Endothelial cell (in vitro differentiated cells): ENCODE measurements around the gene CYB5D1. TPM values are rescaled to one million over a fixed set of nuclear protein-coding genes. Genes with fewer than 3 reads are reported as not detected.

Experiments used
- DNase-seq: peaks from one replicate; pipeline ENCODE4 v3.0.0; 2021; ENCODE audit warnings: low spot score
- H3K27ac Mint-ChIP-seq: one replicate; pipeline ENCODE4 v1.8.0; 2021; ENCODE audit warnings: mixed read lengths, inconsistent platforms; ENCODE audit not compliant: unreplicated experiment
- H3K27me3 Mint-ChIP-seq: one replicate; pipeline ENCODE4 v1.8.0; 2021; ENCODE audit warnings: mild to moderate bottlenecking, moderate library complexity, mixed read lengths, inconsistent platforms; ENCODE audit not compliant: unreplicated experiment
- H3K36me3 Mint-ChIP-seq: one replicate; pipeline ENCODE4 v1.8.0; 2021; ENCODE audit warnings: mild to moderate bottlenecking, low read depth, mixed read lengths, inconsistent platforms; ENCODE audit not compliant: unreplicated experiment
- H3K4me1 Mint-ChIP-seq: one replicate; pipeline ENCODE4 v1.8.0; 2021; ENCODE audit warnings: mild to moderate bottlenecking, mixed read lengths, inconsistent platforms; ENCODE audit not compliant: unreplicated experiment
- H3K4me3 Mint-ChIP-seq: one replicate; pipeline ENCODE4 v1.8.0; 2021; ENCODE audit warnings: mild to moderate bottlenecking, mixed read lengths, inconsistent platforms; ENCODE audit not compliant: unreplicated experiment
- H3K9me3 Mint-ChIP-seq: one replicate; pipeline ENCODE4 v1.8.0; 2021; ENCODE audit warnings: mixed read lengths, inconsistent platforms; ENCODE audit not compliant: unreplicated experiment
- CTCF ChIP-seq: fragments of 200-600 bp; sonication (generic); IDR thresholded peaks from one replicate; pipeline ENCODE4 v1.5.0; 2021; ENCODE audit warnings: antibody characterized with exemption; ENCODE audit not compliant: unreplicated experiment
- total RNA-seq: library from RNA; stranded (reverse); fragmentation: NEBNext Ultra II Directional; extraction: Animal tissue kit (Norgen Biotek cat#: 25700); gene quantifications from one replicate; pipeline ENCODE4 v1.2.1, GENCODE V29; 2021; ENCODE audit not compliant: unreplicated experiment

CYB5D1 gene
- total RNA-seq, 1 donor from 2014 or later = 6.4 TPM

GRCh38 chr17:7849130-7849750, 8.6 kb upstream of the CYB5D1 start:
- Mint-ChIP-seq H3K27ac (no peak overlapping the region), H3K4me1 (peaks cover 7% of the 10 kb centered on the region), H3K36me3 (peaks cover 35% of the 10 kb centered on the region), H3K27me3 (peaks cover 19% of the 10 kb centered on the region), H3K4me3 (no peak overlapping the region), H3K9me3 (no peaks in the 10 kb centered on the region)
- no peak for DNase-seq
- no peak for TF ChIP-seq CTCF

- no peak overlapping the region for H3K27ac Mint-ChIP-seq
- H3K9me3 Mint-ChIP-seq = no peaks in the 10 kb centered on the region
- H3K27me3 Mint-ChIP-seq = peaks cover 20% of the 10 kb centered on the region
- H3K36me3 Mint-ChIP-seq = peaks cover 35% of the 10 kb centered on the region
- no peak for DNase-seq
- no peak for TF ChIP-seq CTCF
- H3K4me1 Mint-ChIP-seq = peaks cover 5% of the 10 kb centered on the region
- H3K4me3 Mint-ChIP-seq = peak overlapping the region; percentile 51
These were observed 7.9 kb upstream of the CYB5D1 start for GRCh38 chr17:7849751-7850504.

GRCh38 chr17:7850701-7851437, 6.9 kb upstream of the CYB5D1 start:
- no peaks in the 10 kb centered on the region for H3K9me3 Mint-ChIP-seq
- no peak for TF ChIP-seq CTCF
- H3K36me3 Mint-ChIP-seq = peaks cover 35% of the 10 kb centered on the region
- H3K4me3 Mint-ChIP-seq = no peak overlapping the region
- DNase-seq = no peak
- H3K4me1 Mint-ChIP-seq = peaks cover 14% of the 10 kb centered on the region
- no peak overlapping the region for H3K27ac Mint-ChIP-seq
- peaks cover 21% of the 10 kb centered on the region for H3K27me3 Mint-ChIP-seq

GRCh38 chr17:7851438-7852261, 6.2 kb upstream of the CYB5D1 start:
- H3K4me3 Mint-ChIP-seq = peak overlapping the region; percentile 25
- H3K27me3 Mint-ChIP-seq = peaks cover 19% of the 10 kb centered on the region
- no peaks in the 10 kb centered on the region for H3K9me3 Mint-ChIP-seq
- peak; percentile 99 for TF ChIP-seq CTCF
- H3K4me1 Mint-ChIP-seq = peaks cover 16% of the 10 kb centered on the region
- no peak overlapping the region for H3K27ac Mint-ChIP-seq
- peak; percentile 94 for DNase-seq
- H3K36me3 Mint-ChIP-seq = peaks cover 35% of the 10 kb centered on the region
